Eye (tissue), 1 donor: ENCODE data around the gene NUCKS1.
A peak's percentile ranks its signal among the peaks of the same experiment; 100 is the strongest.

ENCODE experiments used
- DNase-seq: peaks from one replicate; pipeline ENCODE4 v3.0.0-alpha.2; 2015

The NUCKS1 gene

DNA sequence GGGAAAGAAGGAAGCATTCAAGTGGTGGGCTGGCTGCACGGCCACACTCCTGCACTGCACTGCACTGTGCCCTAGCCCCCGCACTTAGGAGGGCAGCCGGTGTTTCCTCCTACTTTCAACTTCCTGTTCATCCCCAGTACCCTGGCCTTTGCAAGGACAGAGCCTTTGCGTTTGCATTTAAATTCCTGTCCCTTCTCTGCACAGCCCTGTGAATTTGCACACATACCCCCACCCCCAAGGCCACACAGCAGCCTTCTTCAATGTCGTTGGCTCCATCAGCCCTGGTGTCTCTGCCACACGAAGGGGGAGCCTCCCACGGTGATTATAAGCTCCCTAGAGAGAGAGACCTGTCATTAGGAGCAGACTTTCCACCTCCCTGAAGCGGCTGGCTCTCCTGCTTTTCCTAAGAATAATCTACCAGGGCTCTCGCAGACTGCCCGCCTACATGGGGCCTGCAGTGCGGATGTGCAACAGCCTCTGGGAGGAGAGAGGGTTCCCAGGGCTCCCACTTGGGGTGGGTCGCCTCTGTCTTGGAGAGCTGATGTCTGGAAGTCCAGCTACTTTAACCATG, 56.5 kb downstream of the NUCKS1 start:
- peak; percentile 31 for DNase-seq

DNA sequence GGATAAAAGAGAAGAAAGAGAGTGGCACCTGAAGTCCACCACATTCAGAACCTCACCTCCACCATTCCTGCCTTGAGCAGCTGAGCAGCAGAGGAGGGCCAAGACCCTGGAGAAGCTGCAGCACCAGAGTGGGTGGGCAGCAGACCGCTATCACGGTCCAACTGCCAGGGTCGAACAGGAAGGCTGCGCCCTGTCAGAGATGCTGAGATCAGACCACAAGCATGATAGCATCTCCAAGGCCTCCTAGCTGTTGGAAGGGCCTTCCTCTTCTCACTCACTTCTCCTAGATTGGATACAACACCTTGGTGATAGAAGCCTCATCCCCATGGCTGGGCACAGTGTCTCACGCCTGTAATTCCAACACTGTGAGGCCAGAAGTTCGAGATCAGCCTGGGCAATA, 57.6 kb downstream of the NUCKS1 start:
- DNase-seq = no peak

DNA sequence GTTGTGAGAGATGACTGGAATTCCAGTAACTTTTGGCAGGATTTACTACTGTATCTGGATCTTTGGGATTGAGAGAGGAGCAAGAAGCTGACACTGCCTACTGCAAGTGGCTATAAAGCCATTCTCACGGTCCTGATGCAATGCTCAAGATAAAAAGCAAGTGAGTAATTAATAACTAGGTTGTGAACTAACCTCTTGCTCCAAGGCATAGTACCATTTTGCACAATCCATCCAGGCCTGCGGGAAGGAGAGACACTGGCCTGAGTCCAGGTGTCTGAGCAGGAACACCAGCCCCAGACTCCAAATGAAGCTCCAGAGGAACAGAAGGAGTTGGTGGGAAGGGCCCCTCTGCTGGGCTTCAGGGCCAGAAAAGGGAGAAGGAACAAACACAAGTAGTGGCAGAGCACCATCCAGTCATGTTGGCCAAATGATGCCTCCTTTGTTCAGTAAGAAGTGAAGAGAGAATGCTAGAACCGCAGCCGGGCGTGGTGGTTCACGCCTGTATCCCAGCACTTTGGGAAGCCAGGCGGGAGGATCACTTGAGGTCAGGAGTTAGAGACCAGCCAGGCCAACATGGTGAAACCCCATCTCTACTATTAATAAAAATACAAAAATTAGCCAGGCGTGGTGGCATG, 59.7 kb downstream of the NUCKS1 start:
- no peak for DNase-seq

DNA sequence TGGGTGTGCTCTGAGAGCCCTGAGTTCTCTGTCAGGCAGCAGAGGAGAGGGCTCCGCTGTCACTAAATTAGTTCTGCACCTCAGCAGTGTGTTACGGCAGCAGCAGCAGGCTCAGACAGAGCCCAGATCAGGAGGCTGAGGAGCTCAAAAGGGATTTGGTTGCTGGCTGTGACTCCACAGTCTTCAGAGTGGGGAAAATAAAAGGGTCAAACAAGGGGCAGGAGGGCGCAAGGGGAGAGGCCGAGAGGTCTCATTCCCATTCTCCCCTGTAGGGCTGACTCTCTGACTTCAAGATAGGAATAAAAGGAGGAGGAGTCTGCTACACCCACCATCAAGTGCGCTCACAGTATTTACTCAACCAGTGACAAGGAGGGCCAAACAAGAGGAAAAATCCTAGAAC, 60.5 kb downstream of the NUCKS1 start:
- peak; percentile 35 for DNase-seq

DNA sequence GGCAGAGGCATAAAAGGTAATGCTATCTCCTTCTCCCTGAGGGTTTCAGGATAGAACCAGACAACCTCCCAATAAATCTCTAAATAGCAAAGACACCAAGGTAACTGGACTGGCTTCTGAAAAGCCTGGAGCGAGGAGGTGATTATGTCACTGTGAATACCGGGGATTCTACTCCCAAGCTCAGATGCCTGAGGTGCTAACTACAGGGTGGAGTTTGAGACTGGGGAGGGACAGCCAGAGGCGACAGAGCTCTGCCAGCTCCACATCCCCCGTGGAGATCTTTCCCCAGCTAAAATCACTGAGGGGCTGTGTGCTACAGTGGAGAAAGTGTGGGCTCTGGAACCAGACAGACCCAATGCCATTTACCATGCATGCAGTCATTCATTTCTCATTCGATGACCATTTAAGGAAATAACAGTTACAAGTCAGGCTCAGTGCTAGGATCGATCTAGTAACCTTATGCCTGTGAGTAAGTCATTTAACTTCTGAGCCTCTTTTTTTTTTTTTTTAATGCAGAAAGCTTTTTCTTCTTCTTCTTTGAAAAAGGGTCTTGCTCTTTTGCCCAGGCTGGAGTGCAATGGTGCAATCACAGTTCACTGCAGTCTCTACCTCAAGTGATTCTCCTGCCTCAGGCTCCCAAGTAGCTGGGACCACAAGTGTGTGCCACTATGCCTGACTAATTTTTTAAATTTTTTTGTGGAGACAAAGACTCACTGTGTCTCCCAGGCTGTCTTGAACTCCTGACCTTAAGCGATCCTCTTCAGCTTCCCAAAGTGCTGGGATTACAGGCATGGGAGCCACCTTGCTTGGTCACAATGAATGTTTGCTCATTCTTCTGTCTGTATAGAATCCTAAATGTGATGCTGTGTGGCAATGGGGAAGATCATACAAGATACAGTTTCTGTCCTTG, 61.6 kb downstream of the NUCKS1 start:
- DNase-seq = no peak

DNA sequence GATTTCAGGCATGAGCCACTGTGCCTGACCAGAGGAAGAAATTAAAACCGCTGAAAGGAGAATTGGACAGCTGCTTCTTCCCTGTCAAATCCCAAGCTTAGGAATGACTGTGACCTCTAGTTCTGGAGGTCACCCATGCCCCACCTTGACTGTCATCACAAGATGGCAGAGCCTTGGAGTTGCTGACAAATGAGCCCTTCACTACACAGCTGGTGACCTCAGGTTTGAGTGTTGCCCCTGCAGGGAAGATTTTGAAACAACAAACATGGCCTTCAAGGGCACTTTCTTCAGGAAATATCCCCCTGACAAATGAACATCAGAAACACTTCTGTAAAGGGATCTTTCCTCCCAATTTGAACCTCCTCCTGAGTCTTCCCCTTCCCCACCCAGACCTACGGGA, 62.7 kb downstream of the NUCKS1 start:
- no peak for DNase-seq

DNA sequence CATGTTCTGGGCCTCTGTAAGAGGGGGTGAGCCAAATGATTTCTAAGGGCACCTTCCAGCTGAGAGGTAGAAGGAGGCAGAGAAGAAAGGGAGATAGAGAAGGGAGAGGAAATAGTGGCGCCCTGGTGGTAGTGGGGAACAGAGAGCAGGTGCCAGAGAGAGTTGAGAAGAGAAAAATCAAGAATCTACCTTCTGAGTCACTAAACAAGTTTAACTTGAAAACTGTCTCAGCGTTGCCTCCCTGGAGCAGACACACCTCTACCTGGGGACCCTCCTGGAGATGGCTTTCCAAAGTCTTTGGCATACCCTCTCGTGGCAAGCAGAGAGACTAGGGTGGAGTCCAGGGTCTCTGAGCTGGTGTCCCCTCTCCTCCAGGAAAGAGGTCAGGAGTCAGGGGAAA, 68.6 kb downstream of the NUCKS1 start:
- DNase-seq = no peak

DNA sequence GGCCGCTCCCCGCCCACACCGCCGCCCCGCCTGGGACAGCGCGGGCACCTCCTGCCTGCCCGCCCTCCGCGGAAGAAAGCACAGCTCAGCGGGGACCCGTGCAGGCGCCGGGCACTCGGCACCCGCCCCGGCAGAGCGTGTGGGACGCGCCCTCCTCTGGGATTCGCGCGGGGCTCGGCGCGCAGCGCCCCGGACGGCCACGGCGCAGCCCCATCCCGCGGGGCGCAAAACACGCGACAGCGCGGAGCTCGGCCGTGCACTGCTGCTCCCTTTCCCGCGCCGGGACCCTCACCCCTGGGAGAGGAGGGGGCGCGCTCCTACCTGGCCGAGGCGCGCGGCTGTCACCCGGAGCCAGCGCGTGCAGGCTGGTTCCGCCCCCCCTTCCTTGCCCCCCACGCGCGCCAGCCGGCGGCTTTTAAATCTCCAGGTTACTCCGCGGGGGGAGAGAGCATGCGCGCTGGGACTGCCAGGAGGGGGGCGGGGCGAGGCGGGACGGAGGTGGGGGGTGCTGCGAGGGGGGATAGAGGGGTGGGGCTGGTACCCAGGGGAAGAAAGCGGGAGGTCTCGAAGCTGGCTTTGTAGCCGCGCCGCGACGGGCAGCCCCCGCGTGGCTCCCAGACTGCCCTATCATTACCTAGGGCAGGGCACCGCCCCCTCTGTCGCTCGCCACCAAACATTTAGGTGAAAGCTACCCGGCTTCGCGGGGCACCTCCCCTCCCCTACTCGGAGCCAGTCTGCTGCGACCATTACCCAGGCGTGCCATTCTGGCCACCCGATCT, 69.7 kb downstream of the NUCKS1 start, which contains the start of gene SLC45A3:
Gene SLC45A3, minus strand, starts transcription at position 437 of the 779 bp plus-strand sequence. CDS start 15,853 bp downstream, outside the sequence.
- DNase-seq = peak; percentile 68

DNA sequence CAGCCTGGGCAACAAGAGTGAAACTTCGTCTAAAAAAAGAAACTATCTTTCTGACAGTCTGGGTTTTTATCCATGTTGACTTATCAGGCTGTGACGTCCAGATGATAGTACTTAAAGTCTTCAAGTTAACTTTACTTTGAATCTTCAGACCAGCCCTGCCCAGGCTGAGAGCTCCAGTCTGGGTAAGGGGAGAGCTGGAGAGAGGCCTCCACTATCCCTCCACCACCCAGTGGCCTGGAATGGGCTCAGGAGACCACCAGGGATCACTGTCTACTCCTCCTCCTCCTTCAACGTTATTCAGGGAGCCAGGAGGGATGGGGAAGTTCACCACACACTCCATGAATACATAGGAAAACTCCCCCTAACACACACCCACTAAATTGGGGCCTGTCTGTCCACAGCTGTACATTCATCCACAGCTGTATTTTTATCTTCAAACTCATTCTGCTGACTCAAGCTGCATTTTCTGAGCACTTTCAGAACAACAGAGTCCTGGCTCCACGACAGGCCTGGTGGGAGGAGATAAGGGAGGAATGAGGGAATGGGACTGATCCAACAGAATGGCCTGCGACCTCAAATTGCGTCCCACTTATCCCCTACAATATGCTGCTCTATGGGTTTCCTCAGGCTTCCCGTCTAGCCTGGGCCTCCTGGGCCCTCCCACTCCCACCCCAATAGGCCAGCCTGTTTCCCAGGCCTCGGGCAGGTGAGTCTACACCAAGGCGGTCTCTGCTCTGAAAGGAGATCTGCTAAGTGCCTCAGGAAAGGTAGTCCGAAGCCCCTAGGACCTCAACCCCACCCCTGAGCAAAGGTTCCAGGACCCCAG, 71.5 kb downstream of the NUCKS1 start:
- DNase-seq = no peak

DNA sequence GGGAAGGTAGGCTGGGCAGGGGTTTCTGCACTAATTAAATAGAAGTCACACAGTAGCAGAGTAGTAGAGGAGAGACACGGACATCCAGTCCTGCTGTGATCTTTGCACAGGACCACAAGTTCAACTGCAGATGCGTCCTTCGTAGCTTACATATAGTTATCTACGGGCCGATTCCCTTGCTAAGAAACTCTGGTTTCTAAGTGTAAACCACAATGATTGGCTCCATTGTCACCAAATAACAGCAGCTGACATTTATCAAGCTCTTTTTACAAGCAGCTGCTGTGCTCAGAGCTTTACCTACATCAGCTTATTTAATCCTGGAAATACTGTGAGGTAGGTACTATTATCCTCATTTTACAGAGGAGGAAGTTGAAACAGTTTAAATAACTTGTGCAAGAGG, 72.8 kb downstream of the NUCKS1 start:
- DNase-seq = no peak

DNA sequence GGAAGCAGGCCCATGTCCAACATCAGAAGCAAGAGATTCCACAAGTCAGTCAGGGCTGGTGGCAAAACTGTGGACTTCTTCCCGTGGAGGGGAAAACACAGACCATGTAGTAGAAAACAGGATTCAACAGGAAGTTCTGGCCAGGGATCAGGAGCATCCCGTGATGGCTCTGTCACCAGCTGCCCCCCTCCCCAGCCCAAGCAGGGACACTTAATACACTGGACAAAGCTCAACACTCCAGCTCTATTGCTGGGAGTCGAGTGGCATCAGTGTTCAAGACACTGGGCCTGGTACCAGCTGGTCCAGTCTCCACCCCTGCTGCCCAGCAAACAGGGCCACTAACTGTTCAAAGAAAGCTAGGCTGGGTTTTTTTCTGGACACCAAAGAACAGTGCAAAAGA, 73.4 kb downstream of the NUCKS1 start:
- no peak for DNase-seq

DNA sequence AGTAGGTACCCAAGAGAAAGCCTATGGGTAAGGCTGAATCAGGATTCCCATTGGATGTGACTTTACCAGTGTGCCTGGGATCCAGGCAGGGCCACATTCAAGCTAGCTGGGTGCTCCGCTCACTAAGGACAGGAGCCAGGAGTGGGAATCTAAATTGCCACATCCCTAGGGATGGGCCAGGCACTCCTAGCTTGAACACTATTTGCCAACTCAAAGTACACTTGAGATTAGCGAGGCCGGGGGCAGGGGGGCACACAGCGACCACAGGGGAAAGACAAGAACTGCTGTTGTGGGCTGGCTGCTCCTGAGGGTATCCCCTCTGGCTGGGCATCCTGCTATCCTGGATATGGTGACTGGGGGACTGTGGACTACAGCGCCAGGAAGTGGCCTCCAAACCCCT, 74.0 kb downstream of the NUCKS1 start:
- DNase-seq = no peak

DNA sequence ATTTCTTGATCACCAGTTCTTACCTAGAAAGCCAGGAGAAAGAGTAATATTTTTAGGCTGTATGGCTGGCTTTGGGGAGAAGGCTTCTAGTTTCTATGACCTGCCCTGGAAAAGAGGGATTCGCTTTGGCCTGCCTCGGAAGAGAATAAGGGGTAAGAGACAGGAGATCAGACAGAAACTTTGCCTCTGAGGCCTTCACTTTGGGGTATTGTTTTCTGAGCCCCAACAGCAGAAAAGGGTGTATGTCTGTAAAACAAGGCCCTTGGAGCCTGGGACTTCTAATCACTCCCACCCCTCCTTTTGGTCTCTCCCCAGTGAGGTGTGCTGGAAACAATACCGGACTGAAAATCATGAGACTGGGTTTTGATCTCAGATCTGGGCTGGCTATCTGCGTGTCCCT, 74.7 kb downstream of the NUCKS1 start:
- no peak for DNase-seq

DNA sequence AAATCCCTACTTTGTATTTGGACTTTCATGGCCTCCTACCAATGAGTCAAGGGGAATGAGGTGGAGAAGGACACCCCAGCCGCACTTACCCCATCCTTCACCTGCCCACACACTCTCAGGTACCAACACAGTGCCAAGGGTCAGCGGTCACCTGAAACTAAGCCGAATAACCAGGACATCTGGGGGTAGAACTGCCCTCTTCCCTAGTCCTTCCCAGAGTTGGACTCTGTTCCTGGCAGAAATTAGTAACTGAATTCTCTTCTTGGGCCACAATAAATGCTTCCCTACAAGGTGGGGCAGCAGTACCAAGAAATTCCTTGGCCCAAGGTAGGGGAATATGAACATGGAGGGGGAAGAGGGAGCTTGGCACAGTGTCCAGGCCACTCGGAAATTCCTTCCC, 77.0 kb downstream of the NUCKS1 start:
- no peak for DNase-seq

DNA sequence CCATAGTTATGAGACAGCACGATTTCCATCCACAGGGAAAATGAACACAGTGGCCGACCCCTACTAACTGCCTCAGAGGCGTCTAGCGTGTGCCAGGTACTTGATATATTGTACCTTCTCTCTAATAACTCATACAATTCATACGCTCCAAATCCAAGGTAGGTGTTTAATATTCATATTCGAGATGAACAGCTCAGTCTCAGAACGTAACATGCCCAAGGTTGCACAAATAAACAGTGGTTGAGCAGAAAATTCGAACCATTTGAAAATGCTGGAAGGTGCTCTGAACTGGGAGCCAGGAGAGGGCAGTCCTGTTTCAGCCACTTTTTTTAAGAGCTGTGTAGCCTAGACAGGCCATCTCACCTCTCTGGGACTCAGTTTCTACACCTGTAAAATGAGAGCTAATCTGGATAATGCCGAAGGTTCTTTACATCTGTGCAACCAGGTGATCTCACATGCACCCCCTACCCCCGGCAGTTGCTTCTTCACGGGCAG, 77.5 kb downstream of the NUCKS1 start:
- no peak for DNase-seq

DNA sequence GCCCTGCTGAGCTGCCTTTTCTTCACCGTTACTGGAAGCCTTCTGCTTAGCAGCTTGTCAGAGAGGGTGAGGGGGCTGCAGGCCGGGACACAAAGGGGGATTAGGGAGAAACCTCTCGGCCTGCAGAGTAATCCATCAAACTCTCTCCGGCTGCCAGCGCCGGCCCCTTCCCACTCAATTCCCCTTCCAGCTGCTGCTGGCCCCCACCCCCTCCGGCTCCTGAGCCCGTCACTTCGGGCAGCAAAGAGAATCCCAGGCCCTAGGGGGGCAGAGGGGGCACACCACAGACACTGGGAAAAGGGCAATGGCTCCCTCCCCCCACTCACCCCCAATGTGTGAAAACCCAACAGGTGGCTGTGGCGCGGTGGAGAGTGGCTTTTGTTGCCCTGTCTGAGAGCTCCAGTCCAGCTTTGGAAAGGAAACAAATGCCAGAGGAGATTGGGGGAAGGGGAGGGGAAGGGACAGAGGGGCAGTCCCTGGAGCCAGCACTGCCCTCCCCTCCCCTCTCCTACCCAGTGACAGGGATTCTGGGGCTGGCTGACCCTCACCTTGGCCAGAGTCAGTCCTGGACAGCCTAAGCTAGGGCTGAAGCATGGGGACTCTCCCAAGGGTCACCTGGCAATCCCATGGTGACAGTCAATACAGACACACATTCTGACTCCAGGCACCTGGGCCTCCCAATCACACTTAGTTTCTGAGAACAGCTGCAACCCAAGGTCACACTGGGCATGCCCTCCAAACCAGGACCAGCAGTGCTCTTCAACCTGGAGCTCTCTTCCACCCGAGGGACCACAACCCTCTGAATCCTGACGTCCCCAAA, 79.2 kb downstream of the NUCKS1 start:
- peak; percentile 64 for DNase-seq

DNA sequence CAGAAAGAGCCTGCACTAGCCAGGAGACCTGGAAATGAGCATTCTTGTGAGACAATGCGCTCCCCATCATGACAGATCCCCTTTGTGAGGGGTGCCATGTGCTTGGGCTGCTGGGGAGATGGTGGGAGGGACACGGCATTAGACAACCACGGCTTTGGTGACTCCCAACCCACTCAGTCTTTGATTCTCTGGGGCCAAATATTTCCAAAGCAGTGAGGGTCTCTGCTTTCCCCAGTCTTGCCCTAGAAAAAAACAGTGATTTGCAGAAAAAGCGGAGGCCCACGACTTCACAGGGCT, 79.9 kb downstream of the NUCKS1 start:
- no peak for DNase-seq

DNA sequence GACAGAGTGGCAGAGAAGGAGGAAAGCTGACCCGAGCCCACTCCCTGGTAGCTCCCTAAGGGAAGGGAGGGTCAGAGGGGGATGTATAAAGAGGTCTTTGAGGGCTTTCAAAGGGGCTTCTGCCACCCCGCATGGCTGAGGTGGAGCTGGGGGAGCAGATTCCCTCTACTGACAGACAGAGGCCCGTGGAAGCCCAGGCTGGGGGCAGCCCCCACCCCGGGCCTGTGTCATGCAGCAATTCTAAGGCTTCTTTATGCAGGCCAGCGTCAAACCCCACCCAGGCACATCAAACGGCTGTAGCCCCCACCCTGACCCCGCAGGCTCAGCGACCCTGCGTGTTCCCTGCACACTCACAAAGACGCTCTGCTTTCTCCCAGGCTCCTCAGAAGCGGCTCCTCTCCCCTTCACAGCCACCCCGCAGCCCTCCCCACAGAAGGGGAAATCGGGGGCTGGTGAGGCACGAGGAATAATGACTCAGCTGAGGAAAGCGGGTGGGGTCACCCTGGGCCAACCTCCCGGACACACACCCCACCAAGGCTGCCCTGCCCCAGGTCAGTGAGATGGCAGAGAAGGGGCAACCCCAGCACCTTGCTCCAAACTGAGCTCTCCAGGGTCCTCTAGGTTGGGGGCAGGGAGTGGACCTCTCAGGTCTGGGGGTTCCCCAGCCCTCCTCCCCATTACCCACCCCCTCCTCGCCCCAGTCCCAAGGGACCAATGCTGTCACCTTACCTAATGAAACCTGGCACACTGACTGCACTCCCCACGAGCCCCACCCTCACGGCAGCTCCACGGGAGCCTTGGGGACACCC, 80.4 kb downstream of the NUCKS1 start:
- DNase-seq = no peak

DNA sequence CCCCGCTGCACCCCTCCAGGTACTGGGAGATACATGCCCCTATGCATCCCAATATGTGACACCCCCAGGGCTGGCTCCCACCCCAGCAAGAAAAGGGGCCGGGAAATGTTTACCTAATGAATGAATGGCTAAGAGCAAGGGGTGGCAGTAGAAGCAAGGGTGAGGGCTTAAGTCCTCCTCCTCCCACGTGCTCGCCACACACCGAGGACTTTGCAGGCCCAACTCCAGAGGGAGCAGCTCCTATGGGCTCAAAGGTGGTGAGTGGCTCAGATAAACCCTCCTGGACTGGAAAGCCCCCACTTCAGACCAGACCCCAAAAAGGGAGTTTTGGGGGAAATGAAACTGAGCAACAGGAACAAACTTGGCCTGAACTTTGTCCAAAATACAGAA, 81.0 kb downstream of the NUCKS1 start:
- DNase-seq = no peak

DNA sequence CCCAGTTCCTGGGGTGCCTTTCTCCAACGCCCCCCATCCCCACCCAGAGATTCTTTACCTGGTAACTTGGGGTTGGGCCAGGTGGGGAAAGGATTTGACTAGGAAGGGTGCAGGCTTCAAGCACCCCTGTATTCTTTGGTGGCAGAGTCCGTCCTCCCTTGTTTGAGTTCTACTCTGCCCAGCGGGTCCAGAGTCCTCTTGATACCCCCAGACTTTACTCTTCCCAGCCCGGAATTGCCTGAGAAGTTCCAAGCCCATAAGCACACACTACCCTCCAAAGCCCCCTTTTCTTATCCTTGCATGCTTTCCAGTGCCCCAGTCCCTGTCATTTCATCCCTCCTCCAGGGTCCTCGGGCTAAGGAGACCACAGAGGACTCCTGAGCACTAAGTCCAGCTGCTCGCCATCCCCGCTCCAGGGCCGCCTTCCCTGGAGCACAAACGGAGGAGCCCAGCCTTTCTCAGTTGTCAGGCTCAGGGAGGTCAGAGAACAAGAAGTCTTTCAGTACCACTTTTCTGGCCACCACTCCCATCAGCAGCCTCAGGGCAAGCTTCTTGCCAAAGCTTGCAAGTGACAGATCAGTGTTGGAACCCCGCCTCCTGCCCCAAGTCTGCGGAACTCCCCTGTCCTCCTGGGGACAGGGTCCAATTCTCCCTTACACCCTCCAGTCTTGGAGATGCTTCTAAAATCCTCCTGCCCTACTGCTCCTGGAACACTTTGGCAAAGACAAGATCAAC, 81.9 kb downstream of the NUCKS1 start:
- no peak for DNase-seq
